NCI-H2227 (cell line): ENCODE data around the gene CAVIN2.

Experiments
- DNase-seq: peaks from one replicate; lab custom pipeline; 2025; ENCODE audit not compliant: unreplicated experiment; lab: John Stamatoyannopoulos, UW

Gene CAVIN2

DNA sequence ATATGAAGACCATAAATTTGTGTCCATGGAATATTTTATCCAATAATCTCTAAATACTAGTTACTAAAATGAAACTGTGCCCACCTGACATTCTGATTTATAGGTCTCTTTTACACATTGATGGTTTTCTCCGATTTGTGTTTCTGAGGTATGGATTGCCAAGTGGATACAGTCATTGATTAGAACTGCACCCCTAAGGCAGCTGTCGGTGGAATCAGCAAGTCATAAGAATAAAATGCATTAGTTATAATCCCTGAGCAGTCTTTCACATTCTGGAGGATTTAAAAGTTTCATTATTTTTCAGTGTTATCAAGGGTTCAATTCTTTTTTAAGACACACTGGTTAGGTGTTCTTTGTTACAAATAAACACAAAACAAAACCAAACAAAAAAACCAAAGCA is 6.0 kb downstream of the CAVIN2 start:
- DNase-seq = no peak

DNA sequence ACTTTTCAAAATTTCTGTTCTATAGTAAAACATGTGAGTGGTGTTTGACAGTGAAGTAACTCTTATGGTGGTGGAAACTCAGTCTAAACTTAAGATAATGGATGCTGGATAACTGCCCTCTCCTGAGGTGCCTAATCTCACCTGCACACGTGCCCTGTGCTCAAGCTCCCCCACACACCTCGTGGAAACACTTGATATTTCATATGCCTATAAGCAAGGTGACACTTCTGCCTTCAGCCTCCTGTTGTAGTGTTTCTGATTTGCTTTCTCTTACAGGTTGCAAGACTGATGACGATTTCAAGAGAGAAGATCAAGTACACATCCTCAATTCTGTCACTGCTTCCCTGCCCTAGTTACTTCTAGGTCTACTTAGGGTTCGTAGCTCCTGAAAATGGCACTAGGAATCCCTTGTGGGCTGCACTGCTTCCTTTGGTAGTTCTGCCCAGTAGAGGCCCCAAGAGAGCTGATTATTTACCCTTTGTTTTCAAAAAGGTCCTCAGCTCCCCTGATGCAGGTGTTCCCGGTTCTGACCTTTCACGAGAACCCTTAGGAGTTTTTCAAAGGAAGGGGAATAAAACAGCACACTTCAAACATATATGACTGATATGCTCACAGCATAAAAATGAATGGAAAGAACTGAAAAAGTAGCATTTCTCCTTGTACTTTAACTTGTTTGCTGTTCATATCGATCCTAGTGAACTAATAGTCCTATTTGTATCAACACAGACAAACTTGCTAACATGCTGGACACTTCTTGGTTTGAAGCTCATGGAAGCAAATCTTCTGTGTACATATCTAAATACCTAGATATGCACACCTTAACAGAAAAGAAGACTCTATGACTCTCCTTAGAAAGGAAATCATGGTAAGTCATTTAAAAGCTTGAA is 6.7 kb downstream of the CAVIN2 start:
- DNase-seq = no peak

- no peak for DNase-seq
Observed at GRCh38 chr2:191838526-191838925, 8.4 kb downstream of the CAVIN2 start.

GRCh38 chr2:191836853-191837769 is 9.8 kb downstream of the CAVIN2 start:
- no peak for DNase-seq

GRCh38 chr2:191836471-191836852 is 10.4 kb downstream of the CAVIN2 start:
- no peak for DNase-seq

GRCh38 chr2:191835539-191836350 is 11.1 kb downstream of the CAVIN2 start:
- DNase-seq = no peak

DNA sequence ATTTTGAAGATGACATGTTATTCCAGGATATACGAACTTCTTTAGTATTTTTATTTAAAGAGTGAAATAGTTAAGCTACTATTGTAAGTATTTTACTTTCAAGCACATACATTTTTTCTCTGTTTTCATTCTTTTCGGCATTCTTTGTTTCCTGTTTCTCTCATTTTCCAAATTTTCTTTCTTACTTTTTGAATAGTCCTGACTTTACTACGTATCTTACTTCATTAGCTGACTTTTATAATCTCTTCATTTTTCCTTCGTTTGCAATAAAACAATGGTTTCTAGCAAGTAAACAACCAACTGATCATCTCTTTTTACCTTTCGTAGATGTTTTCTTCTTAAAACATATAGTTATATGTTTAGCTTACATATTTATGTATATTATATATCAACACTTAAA is 11.8 kb downstream of the CAVIN2 start:
- no peak for DNase-seq

DNA sequence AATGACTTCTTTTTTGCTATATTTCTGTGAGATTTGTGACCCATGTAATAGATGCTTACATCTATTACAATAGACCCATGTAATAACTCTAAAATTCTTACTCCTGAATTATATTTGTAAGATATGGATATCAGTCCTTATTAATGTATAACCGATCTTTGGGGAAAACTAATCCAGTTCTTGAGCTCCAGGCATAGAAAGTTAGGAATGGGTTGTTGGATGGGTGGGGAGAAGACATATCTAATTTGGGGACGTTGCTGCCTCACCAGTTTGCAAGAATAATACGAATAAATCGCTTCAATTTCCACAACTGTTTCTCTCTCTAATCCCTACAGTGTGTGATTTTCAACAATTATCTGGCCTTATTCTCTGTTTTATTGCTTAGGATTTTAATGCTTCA is 13.5 kb downstream of the CAVIN2 start:
- no peak for DNase-seq

- DNase-seq = no peak
Observed at GRCh38 chr2:191832668-191833067, 14.2 kb downstream of the CAVIN2 start.

GRCh38 chr2:191831410-191831994 is 15.4 kb downstream of the CAVIN2 start:
- DNase-seq = peak; percentile 44

DNA sequence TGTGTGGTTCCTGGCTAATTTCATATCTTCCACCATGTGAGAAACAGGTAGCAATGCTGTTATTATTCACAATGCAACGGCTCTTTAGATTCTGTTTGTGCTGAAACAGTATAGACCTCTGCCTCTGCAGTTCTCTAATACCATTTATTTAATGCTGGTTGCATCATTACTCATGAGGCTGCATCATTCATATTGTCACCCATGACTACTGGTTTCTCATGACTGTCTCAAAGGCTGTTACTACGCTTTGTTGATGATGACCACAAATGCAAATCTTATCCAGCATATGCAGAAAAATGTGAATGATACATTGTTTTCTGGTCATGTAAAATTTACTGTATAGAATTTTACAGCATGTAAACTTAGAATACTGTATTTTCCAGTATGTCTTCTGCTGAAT is 22.5 kb downstream of the CAVIN2 start:
- DNase-seq = no peak

DNA sequence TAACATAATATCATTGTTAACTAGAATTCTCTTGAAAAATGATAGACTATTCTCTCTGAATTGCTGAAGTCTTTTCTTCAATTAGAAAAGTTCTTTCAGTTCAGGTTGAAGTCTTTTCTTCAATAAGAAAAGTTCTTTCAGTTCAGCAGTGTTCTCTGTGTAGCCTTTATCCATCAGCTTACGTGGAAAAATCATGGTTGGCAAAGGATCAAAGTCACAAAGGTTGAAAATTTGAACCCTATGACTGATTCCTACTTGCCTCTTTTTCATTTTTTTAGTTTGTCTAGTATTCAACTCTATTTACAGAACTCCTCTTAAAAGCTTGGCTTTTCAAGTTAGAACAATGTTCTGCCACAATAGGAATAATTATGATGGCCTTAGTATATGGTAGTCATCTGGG is 25.8 kb downstream of the CAVIN2 start:
- DNase-seq = no peak

GRCh38 chr2:191818725-191819350 is 28.1 kb downstream of the CAVIN2 start:
- DNase-seq = peak; percentile 29

DNA sequence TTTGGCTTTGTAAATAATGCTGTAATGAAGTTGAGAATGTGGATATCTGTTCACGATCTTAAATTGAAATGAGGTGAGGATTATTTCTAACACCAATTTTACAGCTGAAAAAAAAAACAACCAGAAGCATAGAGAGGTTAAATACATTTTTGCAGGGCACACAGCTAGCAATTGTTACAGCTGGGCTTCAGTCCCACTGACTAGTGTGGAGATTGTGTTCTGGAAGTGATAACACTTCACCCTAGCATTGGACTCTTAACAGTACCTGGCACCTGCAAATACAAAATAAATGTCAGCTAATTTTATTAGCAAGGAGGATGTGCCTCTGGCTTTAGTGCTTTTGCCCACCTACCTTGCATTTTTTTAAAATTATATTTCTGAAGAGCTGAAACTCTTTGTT is 28.8 kb downstream of the CAVIN2 start:
- no peak for DNase-seq

DNA sequence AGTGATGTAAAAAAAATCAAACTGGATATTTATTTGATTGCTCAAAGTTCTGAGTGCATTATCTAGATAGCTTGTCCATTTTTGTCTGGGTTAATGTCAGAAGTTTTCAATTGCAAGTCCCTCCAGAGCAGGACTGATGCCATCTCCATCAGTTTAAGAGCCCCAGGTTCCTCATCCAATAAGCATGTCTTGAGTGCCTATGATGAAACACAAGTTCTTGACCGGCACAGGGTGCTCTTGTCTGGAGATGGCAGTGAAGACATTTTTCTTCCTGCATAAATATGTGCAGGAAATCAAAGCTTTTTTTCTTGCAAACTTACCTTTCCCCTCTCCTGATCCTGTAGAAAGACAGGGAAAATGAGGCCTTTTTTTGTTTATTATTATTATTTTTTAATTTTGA is 31.9 kb downstream of the CAVIN2 start:
- DNase-seq = no peak

DNA sequence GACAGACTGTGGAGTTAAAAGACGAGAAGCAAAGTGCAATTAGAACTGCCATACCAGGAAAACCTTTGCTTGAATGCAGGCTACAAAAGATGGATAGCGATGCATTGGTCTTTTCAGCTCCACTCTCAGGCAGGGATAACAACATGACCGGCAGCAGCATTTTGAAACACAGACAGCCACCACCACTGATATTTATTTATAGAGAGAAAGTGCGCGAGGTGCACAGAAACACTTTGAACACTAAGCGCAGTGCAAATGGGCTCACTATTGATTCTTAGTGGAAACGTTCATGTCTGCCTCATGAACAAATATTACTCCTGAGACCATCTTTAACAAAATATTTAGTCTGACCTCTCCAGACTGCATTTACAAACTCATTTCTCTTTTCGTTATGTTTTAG is 32.9 kb downstream of the CAVIN2 start:
- DNase-seq = peak; percentile 19

GRCh38 chr2:191811807-191812602 is 34.9 kb downstream of the CAVIN2 start:
- DNase-seq = peak; percentile 87

DNA sequence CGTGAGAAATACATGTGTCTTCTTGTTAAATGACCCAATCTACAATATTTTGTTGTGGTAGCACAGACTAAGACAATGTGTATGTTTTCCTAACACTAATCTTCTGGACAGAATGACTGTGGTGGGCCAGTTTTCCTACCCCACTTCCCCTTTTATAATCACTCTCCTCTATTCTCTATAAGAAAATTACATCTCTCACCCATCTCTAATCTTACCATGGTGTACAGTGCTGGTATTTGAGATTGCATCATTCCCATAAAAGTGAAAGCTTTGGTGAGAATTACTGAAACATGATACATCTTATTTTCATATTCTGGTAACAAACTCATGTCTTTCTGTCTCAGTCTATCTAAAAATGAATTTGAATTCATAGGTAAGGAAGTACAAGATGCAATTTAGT is 40.5 kb downstream of the CAVIN2 start:
- DNase-seq = no peak

DNA sequence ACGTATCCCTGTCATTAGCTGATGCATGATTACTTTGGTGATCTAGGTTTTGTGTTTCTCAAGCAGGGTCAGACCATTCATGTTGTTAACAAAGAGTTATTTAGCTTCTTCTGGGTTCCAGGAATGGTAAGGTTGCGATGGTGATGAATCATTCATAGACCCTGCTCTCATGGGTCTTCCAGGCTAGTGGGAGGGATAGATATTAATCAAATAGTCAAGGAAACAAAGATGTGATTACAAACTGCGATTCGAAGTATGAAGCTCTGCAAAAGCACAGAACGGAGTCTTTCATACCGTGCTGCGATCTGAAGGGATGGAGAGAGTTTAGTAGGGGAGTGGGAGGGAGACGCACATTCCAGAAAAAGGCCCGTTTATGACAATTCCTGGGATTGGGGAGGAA is 42.1 kb downstream of the CAVIN2 start:
- no peak for DNase-seq

DNA sequence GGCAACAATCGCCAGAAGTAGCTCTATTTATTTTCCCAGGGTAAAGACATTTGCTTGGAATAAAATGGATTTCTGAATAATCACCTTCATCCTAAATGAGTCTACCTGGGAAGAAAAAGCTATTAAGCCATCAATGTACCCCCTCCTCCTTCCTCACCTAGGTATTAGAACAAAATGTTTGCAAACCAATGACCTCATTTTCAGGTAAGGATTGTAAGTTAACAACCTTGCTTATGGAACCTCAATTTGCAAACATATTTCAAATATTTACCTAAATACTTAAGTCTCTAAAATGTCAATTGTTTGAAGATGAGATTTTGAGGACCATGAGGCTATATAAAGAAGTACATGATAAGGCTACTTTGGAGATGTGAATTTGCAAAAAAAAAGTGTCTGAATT is 43.9 kb downstream of the CAVIN2 start:
- no peak for DNase-seq
